C4-2B (cell line): ENCODE measurements around the gene PRR30.
"Not testable (repeated sequence)": the region's sequence is repeated elsewhere in the genome, so short reads cannot be mapped to it uniquely, and the experiment has no call there.

Experiments
- ZFX ChIP-seq: fragments of 450-650 bp; IDR thresholded peaks from 2 replicates; pipeline ENCODE4 v1.6.1; 2017
- TF ChIP-seq, protein P1 (sequence below): fragments of 450-650 bp; conservative IDR thresholded peaks from 2 replicates; pipeline ENCODE4 v1.5.1; 2017; ENCODE audit warnings: mild to moderate bottlenecking

DNA sequence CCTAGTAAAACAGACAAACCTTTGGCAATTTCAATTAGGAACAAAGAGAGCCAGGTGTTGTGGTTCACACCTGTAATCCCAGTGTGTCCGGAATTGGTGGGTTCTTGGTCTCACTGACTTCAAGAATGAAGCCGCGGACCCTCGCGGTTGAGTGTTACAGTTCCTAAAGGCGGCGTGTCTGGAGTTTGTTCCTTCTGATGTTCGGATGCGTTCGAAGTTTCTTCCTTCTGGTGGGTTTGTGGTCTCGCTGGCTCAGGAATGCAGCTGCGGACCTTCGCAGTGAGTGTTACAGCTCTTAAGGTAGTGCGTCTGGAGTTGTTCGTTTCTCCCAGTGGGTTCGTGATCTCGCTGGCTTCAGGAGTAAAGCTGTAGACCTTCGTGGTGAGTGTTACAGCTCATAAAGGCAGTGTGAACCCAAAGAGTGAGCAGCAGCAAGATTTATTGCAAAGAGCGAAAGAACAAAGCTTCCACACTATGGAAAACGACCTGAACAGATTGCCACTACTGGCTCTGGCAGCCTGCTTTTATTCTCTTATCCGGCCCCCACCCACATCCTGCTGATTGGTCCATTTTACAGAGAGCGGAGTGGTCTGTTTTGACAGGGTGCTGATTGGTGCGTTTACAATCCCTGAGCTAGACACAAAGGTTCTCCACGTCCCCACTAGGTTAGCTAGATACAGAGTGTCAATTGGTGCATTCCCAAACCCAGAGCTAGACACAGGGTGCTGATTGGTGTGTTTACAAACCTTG lies 28.4 kb downstream of the PRR30 start:
- TF ChIP-seq, protein P1, sequence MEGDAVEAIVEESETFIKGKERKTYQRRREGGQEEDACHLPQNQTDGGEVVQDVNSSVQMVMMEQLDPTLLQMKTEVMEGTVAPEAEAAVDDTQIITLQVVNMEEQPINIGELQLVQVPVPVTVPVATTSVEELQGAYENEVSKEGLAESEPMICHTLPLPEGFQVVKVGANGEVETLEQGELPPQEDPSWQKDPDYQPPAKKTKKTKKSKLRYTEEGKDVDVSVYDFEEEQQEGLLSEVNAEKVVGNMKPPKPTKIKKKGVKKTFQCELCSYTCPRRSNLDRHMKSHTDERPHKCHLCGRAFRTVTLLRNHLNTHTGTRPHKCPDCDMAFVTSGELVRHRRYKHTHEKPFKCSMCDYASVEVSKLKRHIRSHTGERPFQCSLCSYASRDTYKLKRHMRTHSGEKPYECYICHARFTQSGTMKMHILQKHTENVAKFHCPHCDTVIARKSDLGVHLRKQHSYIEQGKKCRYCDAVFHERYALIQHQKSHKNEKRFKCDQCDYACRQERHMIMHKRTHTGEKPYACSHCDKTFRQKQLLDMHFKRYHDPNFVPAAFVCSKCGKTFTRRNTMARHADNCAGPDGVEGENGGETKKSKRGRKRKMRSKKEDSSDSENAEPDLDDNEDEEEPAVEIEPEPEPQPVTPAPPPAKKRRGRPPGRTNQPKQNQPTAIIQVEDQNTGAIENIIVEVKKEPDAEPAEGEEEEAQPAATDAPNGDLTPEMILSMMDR = not testable (repeated sequence)
- TF ChIP-seq ZFX = not testable (repeated sequence)
